Measurements from ENCODE around the gene FASLG. TPM values are rescaled to one million over a fixed set of nuclear protein-coding genes. Genes with fewer than 3 reads are reported as not detected.
"Not testable (repeated sequence)": the region's sequence is repeated elsewhere in the genome, so short reads cannot be mapped to it uniquely, and the experiment has no call there.

FASLG gene
- total RNA-seq, 1 experiment from 2014 or later = not detected

- TF ChIP-seq EZH2 (IDR thresholded peaks at IDR 0.05; ENCODE audit: borderline replicate concordance, low read depth, low read length, poor library complexity, severe bottlenecking) (no peak), CTCF (conservative IDR thresholded peaks at IDR 0.05; ENCODE audit: low read depth, low read length) (no peak)
- Histone ChIP-seq H3K36me3 (ENCODE audit: insufficient read depth, low read length, poor library complexity, severe bottlenecking) (peaks cover 11% of the 10 kb centered on the region), H3K27me3 (replicated peaks; ENCODE audit: insufficient read depth, low read depth, low read length, poor library complexity) (no peaks in the 10 kb centered on the region), H3K4me3 (ENCODE audit: low read depth, low read length, poor library complexity, severe bottlenecking) (no peak overlapping the region), H3K27ac (ENCODE audit: low read depth, low read length, poor library complexity, severe bottlenecking) (no peak overlapping the region), H3K4me1 (ENCODE audit: insufficient read depth, low read length, poor library complexity, severe bottlenecking) (no peaks in the 10 kb centered on the region), H3K9me3 (ENCODE audit: low read depth, low read length, poor library complexity, severe bottlenecking) (peaks cover 7% of the 10 kb centered on the region)
- intact Hi-C loops (cut with micrococcal nuclease; ENCODE audit: unreplicated experiment) = loop anchor here (5.0 kb wide), 1 partner anchor 104 kb away; no protein-coding TSS in a partner anchor
- DNase-seq (ENCODE audit: low spot score) = no peak
- CTCF ChIA-PET = no interaction called here
- no TSS peak for BruUV-seq (replicated peaks)
- POLR2A ChIA-PET (ENCODE audit: low non-redundant PET) = no interaction called here
Observed at GRCh38 chr1:172613294-172613693, 45.6 kb upstream of the FASLG start.

DNA sequence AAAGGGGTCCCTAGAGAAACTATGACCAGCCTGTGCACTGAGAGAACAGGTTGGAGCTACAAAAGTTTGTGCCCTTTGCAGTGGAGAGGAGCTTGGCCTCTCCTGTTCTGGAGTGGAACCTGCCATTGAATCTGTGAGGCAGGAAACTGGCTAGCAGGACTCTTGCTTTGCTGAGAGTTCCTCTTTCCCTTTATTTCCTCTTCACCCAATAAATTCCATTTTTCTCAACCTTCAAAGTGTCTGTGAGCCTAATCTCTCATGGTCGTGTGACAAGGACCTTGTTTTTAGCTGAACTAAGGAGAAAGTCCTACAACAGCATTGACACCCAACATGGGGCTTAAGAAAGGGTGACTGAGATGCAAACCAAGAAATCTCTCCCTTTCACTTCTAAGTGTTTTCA, 42.7 kb upstream of the FASLG start:
- CTCF ChIA-PET = no interaction called here
- POLR2A ChIA-PET (ENCODE audit: low non-redundant PET) = no interaction called here
- TF ChIP-seq CTCF (conservative IDR thresholded peaks at IDR 0.05; ENCODE audit: low read depth, low read length) (no peak), EZH2 (IDR thresholded peaks at IDR 0.05; ENCODE audit: borderline replicate concordance, low read depth, low read length, poor library complexity, severe bottlenecking) (no peak)
- intact Hi-C loops (cut with micrococcal nuclease; ENCODE audit: unreplicated experiment) = no loop called here
- no peak for DNase-seq (ENCODE audit: low spot score)
- no TSS peak for BruUV-seq (replicated peaks)
- peaks cover 7% of the 10 kb centered on the region for H3K9me3 ChIP-seq (ENCODE audit: low read depth, low read length, poor library complexity, severe bottlenecking)
- H3K4me3 ChIP-seq (ENCODE audit: low read depth, low read length, poor library complexity, severe bottlenecking) = no peak overlapping the region
- H3K27me3 ChIP-seq (replicated peaks; ENCODE audit: insufficient read depth, low read depth, low read length, poor library complexity) = no peaks in the 10 kb centered on the region
- H3K36me3 ChIP-seq (ENCODE audit: insufficient read depth, low read length, poor library complexity, severe bottlenecking) = no peaks in the 10 kb centered on the region
- H3K27ac ChIP-seq (ENCODE audit: low read depth, low read length, poor library complexity, severe bottlenecking) = no peak overlapping the region
- no peaks in the 10 kb centered on the region for H3K4me1 ChIP-seq (ENCODE audit: insufficient read depth, low read length, poor library complexity, severe bottlenecking)

- no peak overlapping the region for H3K4me3 ChIP-seq (ENCODE audit: low read depth, low read length, poor library complexity, severe bottlenecking)
- H3K4me1 ChIP-seq (ENCODE audit: insufficient read depth, low read length, poor library complexity, severe bottlenecking) = no peaks in the 10 kb centered on the region
- POLR2A ChIA-PET (ENCODE audit: low non-redundant PET) = no interaction called here
- H3K27ac ChIP-seq (ENCODE audit: low read depth, low read length, poor library complexity, severe bottlenecking) = no peak overlapping the region
- peaks cover 7% of the 10 kb centered on the region for H3K9me3 ChIP-seq (ENCODE audit: low read depth, low read length, poor library complexity, severe bottlenecking)
- intact Hi-C loops (cut with micrococcal nuclease; ENCODE audit: unreplicated experiment) = no loop called here
- CTCF ChIA-PET = no interaction called here
- H3K36me3 ChIP-seq (ENCODE audit: insufficient read depth, low read length, poor library complexity, severe bottlenecking) = no peaks in the 10 kb centered on the region
- BruUV-seq (replicated peaks) = no TSS peak
- no peak for DNase-seq (ENCODE audit: low spot score)
- no peaks in the 10 kb centered on the region for H3K27me3 ChIP-seq (replicated peaks; ENCODE audit: insufficient read depth, low read depth, low read length, poor library complexity)
- TF ChIP-seq EZH2 (IDR thresholded peaks at IDR 0.05; ENCODE audit: borderline replicate concordance, low read depth, low read length, poor library complexity, severe bottlenecking) (no peak), CTCF (conservative IDR thresholded peaks at IDR 0.05; ENCODE audit: low read depth, low read length) (no peak)
Observed at GRCh38 chr1:172616636-172617035, 42.3 kb upstream of the FASLG start.

DNA sequence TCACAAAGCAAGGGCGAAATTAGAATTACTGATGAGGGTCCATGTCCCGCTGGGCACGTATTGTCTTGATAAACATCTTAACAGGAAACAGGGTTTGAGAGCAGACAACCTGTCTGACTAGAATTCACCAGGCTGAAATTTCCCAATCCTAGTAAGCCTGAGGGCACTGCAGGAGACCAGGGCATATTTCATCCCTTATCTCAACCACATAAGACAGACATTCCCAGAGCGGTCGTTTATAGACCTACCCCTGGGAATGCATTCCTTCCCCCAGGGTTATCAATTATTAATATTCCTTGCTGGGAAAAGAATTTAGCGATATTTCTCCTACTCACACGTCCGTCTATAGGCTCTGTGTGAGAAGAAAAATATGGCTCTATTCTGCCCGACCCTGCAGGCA, 38.3 kb upstream of the FASLG start:
- CTCF ChIA-PET; H3K27me3 ChIP-seq (replicated peaks; ENCODE audit: insufficient read depth, low read depth, low read length, poor library complexity); H3K9me3 ChIP-seq (ENCODE audit: low read depth, low read length, poor library complexity, severe bottlenecking); H3K4me1 ChIP-seq (ENCODE audit: insufficient read depth, low read length, poor library complexity, severe bottlenecking); intact Hi-C loops (cut with micrococcal nuclease; ENCODE audit: unreplicated experiment); H3K4me3 ChIP-seq (ENCODE audit: low read depth, low read length, poor library complexity, severe bottlenecking); DNase-seq (ENCODE audit: low spot score); H3K27ac ChIP-seq (ENCODE audit: low read depth, low read length, poor library complexity, severe bottlenecking); BruUV-seq (replicated peaks); POLR2A ChIA-PET (ENCODE audit: low non-redundant PET); H3K36me3 ChIP-seq (ENCODE audit: insufficient read depth, low read length, poor library complexity, severe bottlenecking): not testable (repeated sequence)
